Left renal cortex interstitium (tissue), 4 donors: Measurements from ENCODE around the gene ALOX5. TPM values are rescaled to one million over a fixed set of nuclear protein-coding genes. Genes with fewer than 3 reads are reported as not detected.

ENCODE experiments used
- polyA plus RNA-seq, 4 donors: library from polyadenylated mRNA; unstranded; fragments of 120-200 nt; gene quantifications; one replicate each; pipeline ENCODE4 v1.2.1, GENCODE V29; 2013; ENCODE audit not compliant: insufficient read length in 4 of 4

The ALOX5 gene
- polyA plus RNA-seq, 4 donors: 2.3 to 5.8 (median 3.9) TPM

Other genes with a start within 250 kb of the ALOX5 start
- under 1 TPM in 3 of 4 donors, not detected in 1; 0.06 to 0.22 (median 0.13) TPM for gene OR13A1, start 58.6 kb upstream of the ALOX5 start, polyA plus RNA-seq